SH-SY5Y (cell line): Measurements from ENCODE around the gene POU2F3.

Experiments used
- GATA2 ChIP-seq: IDR thresholded peaks from 2 replicates; pipeline ENCODE4 v1.6.1; 2011; ENCODE audit warnings: mild to moderate bottlenecking, low read depth, low read length
- GATA3 ChIP-seq: IDR thresholded peaks from 2 replicates; pipeline ENCODE4 v1.6.1; 2011; ENCODE audit warnings: low read depth, mild to moderate bottlenecking, low read length, moderate library complexity

GRCh38 chr11:120344302-120345004 lies 104.5 kb downstream of the POU2F3 start:
- TF ChIP-seq GATA2 (no peak), GATA3 (no peak)
